ENCODE measurements around the gene PRRT2.

DNA sequence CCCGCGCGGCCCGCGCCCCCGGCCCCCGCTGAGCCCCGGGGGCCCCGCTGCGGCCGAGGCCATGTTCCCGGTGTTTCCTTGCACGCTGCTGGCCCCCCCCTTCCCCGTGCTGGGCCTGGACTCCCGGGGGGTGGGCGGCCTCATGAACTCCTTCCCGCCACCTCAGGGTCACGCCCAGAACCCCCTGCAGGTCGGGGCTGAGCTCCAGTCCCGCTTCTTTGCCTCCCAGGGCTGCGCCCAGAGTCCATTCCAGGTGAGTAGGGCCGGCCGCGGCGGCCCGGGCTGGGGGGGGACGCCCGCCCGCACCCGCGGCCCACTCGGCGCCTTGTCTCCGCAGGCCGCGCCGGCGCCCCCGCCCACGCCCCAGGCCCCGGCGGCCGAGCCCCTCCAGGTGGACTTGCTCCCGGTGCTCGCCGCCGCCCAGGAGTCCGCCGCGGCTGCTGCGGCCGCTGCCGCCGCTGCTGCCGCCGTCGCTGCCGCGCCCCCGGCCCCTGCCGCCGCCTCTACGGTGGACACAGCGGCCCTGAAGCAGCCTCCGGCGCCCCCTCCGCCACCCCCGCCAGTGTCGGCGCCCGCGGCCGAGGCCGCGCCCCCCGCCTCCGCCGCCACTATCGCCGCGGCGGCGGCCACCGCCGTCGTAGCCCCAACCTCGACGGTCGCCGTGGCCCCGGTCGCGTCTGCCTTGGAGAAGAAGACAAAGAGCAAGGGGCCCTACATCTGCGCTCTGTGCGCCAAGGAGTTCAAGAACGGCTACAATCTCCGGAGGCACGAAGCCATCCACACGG is 5.2 kb upstream of the PRRT2 start:
- TF ChIP-seq CTCF (IDR thresholded peaks at IDR 0.05; ENCODE audit: low read length) (no peak), EZH2 (optimal IDR thresholded peaks at IDR 0.05; ENCODE audit: low read depth, low read length) (no peak), EZH2phosphoT487 (IDR thresholded peaks at IDR 0.05; ENCODE audit: low read length) (no peak)
